Measurements from ENCODE around the gene RNU1-1.

GRCh38 chr1:16484501-16484835 lies 29.6 kb downstream of the RNU1-1 start:
- TF ChIP-seq CTCF (IDR thresholded peaks at IDR 0.05) (no peak), EZH2 (IDR thresholded peaks at IDR 0.05; ENCODE audit: borderline replicate concordance, insufficient read depth, low read depth, low read length, poor library complexity, severe bottlenecking) (no peak)
